Dendritic cell treated with granulocyte-macrophage colony-stimulating factor and Interleukin-4, amounts not matched to agents 40 ng/mL and 50 ng/mL, for 4 days (primary cell): ENCODE results near the gene COA8.

Experiments
- H3K27ac Mint-ChIP-seq: one replicate; pipeline ENCODE4 v1.8.0; 2022; ENCODE audit warnings: mild to moderate bottlenecking, mixed read lengths
- H3K27me3 Mint-ChIP-seq: one replicate; pipeline ENCODE4 v1.8.0; 2022; ENCODE audit warnings: mild to moderate bottlenecking, mixed read lengths
- H3K36me3 Mint-ChIP-seq: one replicate; pipeline ENCODE4 v1.8.0; 2022; ENCODE audit warnings: low read depth, mixed read lengths
- H3K4me1 Mint-ChIP-seq: one replicate; pipeline ENCODE4 v1.8.0; 2022; ENCODE audit warnings: low read depth, mixed read lengths
- H3K4me3 Mint-ChIP-seq: one replicate; pipeline ENCODE4 v1.8.0; 2022; ENCODE audit warnings: mild to moderate bottlenecking, moderate library complexity, mixed read lengths
- H3K9me3 Mint-ChIP-seq: one replicate; pipeline ENCODE4 v1.8.0; 2022; ENCODE audit warnings: mixed read lengths
- intact Hi-C: fragments of 100-400 bp; cut with micrococcal nuclease; formaldehyde crosslinking; loops from one replicate; pipeline ENCODE4 v1.15.0; 2022

Gene COA8

DNA sequence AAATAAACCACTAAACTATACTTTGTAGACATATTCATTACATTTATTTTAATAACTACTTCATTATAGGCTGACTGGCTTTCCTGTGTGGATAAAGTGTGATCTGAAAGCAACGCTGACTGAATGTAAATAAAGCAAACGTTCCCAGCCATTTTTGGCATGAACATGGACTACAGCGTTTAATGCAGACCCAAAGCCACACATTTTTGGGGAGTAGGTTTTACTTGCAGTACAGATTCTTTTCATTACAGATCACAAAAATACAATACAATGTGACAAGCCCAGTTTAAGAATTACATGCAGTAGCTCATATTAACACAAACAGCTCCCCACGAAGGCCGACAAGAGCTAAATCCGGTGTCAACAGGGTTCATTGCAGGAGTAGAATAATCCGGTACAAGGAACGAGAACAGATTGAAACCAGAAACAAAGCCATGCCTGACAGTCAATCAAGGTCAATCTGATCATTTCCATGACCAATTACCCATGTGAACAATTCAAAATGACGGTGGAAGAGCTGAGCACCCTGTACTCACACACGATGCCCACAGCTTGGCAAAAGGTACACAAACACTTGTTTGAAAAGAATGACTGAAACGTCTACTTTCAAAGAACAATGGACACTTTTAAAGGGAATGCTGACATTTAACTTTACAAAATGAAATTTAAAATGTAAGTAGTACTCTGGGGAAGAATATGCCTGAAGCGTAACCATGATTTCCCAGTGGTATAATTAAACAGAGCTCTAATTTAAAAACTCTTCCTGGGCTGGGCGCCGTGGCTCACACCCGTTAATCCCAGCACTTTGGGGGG is 5.6 kb upstream of the COA8 start:
- H3K9me3 Mint-ChIP-seq, result no peaks in the 10 kb centered on the region
- no peaks in the 10 kb centered on the region for H3K27me3 Mint-ChIP-seq
- H3K36me3 Mint-ChIP-seq, result peaks cover 76% of the 10 kb centered on the region
- H3K4me3 Mint-ChIP-seq, result no peak overlapping the region
- intact Hi-C loops, result no loop called here
- H3K27ac Mint-ChIP-seq, result no peak overlapping the region
- peaks cover 29% of the 10 kb centered on the region for H3K4me1 Mint-ChIP-seq

DNA sequence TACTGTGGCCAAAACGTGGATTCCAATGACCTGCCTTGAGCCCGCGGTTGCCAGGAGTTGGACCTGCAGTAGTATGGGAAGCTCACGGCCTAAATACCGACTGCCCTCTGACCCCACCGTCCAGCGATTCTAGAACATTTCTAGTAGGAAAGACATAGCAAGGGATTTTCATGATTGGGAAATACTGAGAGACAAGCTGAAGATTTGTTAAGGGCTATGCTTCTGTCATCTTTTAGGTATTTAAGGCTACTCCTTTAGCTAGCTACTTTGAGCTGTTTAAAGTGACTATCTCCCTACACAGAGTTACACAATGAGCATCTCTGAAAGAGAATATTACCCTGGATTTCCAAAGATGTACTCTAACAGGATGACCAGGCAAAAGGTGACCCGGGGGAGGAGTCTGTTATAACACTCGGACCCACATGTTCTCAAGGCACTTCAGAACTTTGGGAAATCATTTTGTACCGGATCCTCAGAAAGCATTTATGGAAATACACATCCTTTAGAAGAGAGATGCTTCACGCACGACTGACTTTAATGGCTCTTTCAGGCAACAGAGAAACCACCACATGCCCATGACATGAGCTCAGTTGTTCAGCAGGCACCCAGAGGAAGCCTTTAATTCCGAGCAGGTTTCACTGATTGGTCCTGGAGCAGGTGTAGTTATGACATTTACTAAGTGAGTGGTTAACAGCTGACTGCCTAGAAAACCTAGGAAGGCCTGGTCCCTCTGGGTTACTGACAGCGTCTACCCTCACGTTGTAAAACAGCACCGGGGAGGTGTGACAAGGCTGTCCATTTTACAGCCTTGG is 4.5 kb upstream of the COA8 start:
- H3K36me3 Mint-ChIP-seq, result peaks cover 76% of the 10 kb centered on the region
- no peaks in the 10 kb centered on the region for H3K9me3 Mint-ChIP-seq
- peaks cover 31% of the 10 kb centered on the region for H3K4me1 Mint-ChIP-seq
- no peak overlapping the region for H3K27ac Mint-ChIP-seq
- no peaks in the 10 kb centered on the region for H3K27me3 Mint-ChIP-seq
- intact Hi-C loops, result no loop called here
- H3K4me3 Mint-ChIP-seq, result no peak overlapping the region

- Mint-ChIP-seq H3K4me1 (peaks cover 40% of the 10 kb centered on the region), H3K27me3 (no peaks in the 10 kb centered on the region), H3K9me3 (no peaks in the 10 kb centered on the region), H3K36me3 (peaks cover 73% of the 10 kb centered on the region), H3K4me3 (no peak overlapping the region), H3K27ac (no peak overlapping the region)
- intact Hi-C loops, result loop anchor here (5.0 kb wide), 2 partner anchors 32 to 158 kb away; partner anchors contain the start of genes TRMT61A, XRCC3 and ZFYVE21
Measured at GRCh38 chr14:103559766-103560165, 3.0 kb upstream of the COA8 start.

DNA sequence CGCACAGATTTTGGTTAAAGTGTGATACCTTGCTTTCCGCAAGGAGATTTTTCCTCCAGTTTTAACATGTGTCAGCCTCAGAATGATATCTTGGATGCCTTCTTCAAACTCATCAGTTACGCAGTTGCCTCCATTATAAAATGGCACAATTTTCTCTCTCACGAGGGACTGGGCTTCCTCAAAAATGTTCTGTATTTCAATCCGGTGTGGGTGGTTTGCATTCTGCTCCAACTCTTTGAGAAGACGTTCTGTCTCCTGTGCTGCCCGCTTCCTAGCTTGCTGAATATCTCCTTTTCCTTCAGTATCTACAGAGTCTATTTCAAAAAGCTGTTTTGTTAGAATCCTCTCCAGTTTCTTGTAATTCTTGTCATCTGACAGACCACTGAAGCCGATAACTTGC is 2.1 kb upstream of the COA8 start:
- Mint-ChIP-seq H3K4me3 (peak overlapping the region; percentile 94), H3K36me3 (peaks cover 64% of the 10 kb centered on the region), H3K4me1 (peaks cover 44% of the 10 kb centered on the region), H3K27ac (peak overlapping the region; percentile 90), H3K27me3 (no peaks in the 10 kb centered on the region), H3K9me3 (no peaks in the 10 kb centered on the region)
- intact Hi-C loops, result loop anchor here (5.0 kb wide), 2 partner anchors 33 to 157 kb away; partner anchors contain the start of genes TRMT61A, XRCC3 and ZFYVE21

DNA sequence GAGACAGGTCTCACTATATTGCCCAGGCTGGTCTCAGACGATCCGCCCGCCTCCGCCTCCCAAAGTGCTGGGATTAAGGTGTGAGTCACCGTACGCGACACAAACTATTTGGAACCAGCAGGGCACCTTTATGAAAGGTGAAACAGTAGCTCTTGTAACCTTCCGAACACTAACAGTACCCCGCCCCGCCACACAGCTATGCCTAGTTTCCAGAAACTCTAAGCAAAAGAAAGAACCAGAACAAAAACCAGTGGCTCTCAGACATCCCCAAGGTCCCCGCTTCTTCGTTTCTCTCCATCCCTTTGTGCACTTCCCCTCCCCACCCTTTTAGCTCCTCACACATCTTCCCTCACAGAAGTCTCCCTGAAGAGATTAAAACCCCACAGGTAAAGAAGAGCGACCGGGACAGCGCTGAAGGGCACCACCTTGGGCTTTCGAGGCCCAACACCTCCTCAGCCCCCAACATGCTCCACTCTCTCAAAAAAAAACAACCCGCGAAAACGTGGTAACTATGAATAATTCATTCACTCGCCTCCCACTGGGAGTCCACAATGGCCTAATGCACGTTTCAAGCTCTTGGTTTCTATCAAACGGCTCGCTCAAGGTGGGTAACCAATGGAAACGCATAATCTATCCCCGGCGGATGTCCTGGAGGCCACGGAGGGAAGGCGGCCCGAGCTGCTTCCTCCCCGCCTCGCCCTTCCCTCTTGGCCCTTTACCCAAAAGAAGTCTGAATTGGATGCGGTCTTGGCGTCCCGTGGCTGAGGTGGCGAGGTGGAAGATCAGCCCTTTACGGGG is 1.2 kb upstream of the COA8 start:
- intact Hi-C loops, result loop anchor here (5.0 kb wide), 2 partner anchors 34 to 156 kb away; partner anchors contain the start of genes TRMT61A, XRCC3 and ZFYVE21
- Mint-ChIP-seq H3K4me3 (peak overlapping the region; percentile 94), H3K9me3 (no peaks in the 10 kb centered on the region), H3K36me3 (peaks cover 60% of the 10 kb centered on the region), H3K27me3 (no peaks in the 10 kb centered on the region), H3K27ac (peak overlapping the region; percentile 90), H3K4me1 (peaks cover 44% of the 10 kb centered on the region)

DNA sequence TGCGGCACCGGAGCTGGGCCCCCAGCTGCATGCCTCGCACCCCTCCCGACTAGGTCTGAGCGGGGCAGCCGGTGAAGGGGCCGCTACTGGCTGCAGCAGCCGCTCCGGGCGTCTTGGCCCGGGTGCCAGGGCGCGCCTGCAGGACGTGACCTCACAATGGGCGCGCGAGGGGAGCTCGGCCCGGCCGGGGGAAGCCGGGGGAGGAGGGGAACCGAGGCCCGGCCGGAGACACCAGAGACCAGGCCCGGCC is 656 bp upstream of the COA8 start:
- peak overlapping the region; percentile 94 for H3K4me3 Mint-ChIP-seq
- H3K9me3 Mint-ChIP-seq, result no peaks in the 10 kb centered on the region
- peak overlapping the region; percentile 90 for H3K27ac Mint-ChIP-seq
- H3K27me3 Mint-ChIP-seq, result no peaks in the 10 kb centered on the region
- H3K4me1 Mint-ChIP-seq, result peaks cover 44% of the 10 kb centered on the region
- intact Hi-C loops, result loop anchor here (5.0 kb wide), 2 partner anchors 35 to 155 kb away; partner anchors contain the start of genes TRMT61A, XRCC3 and ZFYVE21
- peaks cover 58% of the 10 kb centered on the region for H3K36me3 Mint-ChIP-seq

DNA sequence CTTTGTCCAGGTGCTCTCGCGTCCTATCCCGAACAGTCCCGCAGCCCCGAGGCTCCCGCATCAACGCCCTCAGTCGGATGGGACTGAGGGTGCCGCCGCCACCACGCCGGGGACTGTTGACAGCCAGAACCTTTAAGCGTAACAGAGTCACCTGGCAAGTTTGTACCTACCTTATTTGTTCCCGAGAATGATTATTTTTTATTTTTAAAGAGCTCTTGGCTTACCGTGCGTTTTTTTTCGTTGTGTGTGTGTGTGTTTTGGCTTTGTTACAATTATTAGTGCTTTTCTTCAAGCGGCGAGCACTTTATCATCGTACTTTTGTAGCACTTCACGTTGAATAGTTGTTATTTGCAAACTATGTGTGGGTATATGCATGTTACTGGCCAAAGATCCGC is 463 bp downstream of the COA8 start:
- Mint-ChIP-seq H3K4me3 (peak overlapping the region; percentile 94), H3K27me3 (no peaks in the 10 kb centered on the region), H3K36me3 (peaks cover 47% of the 10 kb centered on the region), H3K27ac (peak overlapping the region; percentile 90), H3K9me3 (no peaks in the 10 kb centered on the region), H3K4me1 (peaks cover 52% of the 10 kb centered on the region)
- intact Hi-C loops, result loop anchor here (5.0 kb wide), 2 partner anchors 36 to 154 kb away; partner anchors contain the start of genes TRMT61A, XRCC3 and ZFYVE21

- Mint-ChIP-seq H3K27me3 (no peaks in the 10 kb centered on the region), H3K9me3 (no peaks in the 10 kb centered on the region), H3K4me3 (no peak overlapping the region), H3K36me3 (peaks cover 39% of the 10 kb centered on the region), H3K27ac (peak overlapping the region; percentile 90), H3K4me1 (peaks cover 54% of the 10 kb centered on the region)
- intact Hi-C loops, result loop anchor here (5.0 kb wide), 2 partner anchors 37 to 153 kb away; partner anchors contain the start of genes TRMT61A, XRCC3 and ZFYVE21
Measured at GRCh38 chr14:103563844-103564505, 1.2 kb downstream of the COA8 start.

GRCh38 chr14:103568952-103569351 is 6.2 kb downstream of the COA8 start:
- Mint-ChIP-seq H3K4me3 (no peak overlapping the region), H3K9me3 (no peaks in the 10 kb centered on the region), H3K4me1 (peaks cover 24% of the 10 kb centered on the region), H3K36me3 (peaks cover 13% of the 10 kb centered on the region), H3K27ac (no peak overlapping the region), H3K27me3 (no peaks in the 10 kb centered on the region)
- intact Hi-C loops, result no loop called here

- no peaks in the 10 kb centered on the region for H3K27me3 Mint-ChIP-seq
- H3K27ac Mint-ChIP-seq, result no peak overlapping the region
- no peak overlapping the region for H3K4me3 Mint-ChIP-seq
- H3K36me3 Mint-ChIP-seq, result peaks cover 17% of the 10 kb centered on the region
- H3K4me1 Mint-ChIP-seq, result peaks cover 22% of the 10 kb centered on the region
- no peaks in the 10 kb centered on the region for H3K9me3 Mint-ChIP-seq
- intact Hi-C loops, result no loop called here
Measured at GRCh38 chr14:103569408-103569807, 6.6 kb downstream of the COA8 start.

DNA sequence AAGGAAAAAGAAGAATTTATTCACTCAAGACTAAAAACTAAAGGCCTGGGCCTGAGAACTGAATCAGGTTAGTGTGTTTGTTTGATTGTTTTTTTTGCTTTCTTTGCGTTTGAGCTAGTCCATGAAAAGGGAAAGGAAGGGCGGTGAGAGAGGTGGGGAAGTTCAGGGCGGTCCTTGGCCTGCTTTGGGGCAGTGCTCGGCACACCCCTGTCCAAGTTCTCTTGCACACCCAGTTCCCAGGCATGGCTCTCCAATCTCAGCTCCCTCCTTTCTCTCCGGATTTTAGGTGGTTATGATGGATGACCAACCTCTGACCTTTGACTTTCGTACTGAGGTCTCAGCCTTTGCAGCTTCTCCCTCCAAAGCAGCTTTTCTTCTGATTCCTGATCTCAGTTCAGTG is 11.3 kb downstream of the COA8 start:
- no peaks in the 10 kb centered on the region for H3K9me3 Mint-ChIP-seq
- H3K27me3 Mint-ChIP-seq, result no peaks in the 10 kb centered on the region
- H3K36me3 Mint-ChIP-seq, result peaks cover 64% of the 10 kb centered on the region
- intact Hi-C loops, result no loop called here
- H3K4me3 Mint-ChIP-seq, result no peak overlapping the region
- no peak overlapping the region for H3K27ac Mint-ChIP-seq
- peaks cover 7% of the 10 kb centered on the region for H3K4me1 Mint-ChIP-seq

- Mint-ChIP-seq H3K4me3 (no peak overlapping the region), H3K4me1 (peaks cover 7% of the 10 kb centered on the region), H3K9me3 (no peaks in the 10 kb centered on the region), H3K27ac (no peak overlapping the region), H3K27me3 (no peaks in the 10 kb centered on the region), H3K36me3 (peaks cover 64% of the 10 kb centered on the region)
- intact Hi-C loops, result no loop called here
Measured at GRCh38 chr14:103574707-103575285, 12.0 kb downstream of the COA8 start.
